GM19468 (cell line): Measurements from ENCODE around the gene MYO1A.
A peak's percentile ranks its signal among the peaks of the same experiment; 100 is the strongest.
"Not testable (repeated sequence)": the region's sequence is repeated elsewhere in the genome, so short reads cannot be mapped to it uniquely, and the experiment has no call there.

Source experiments
- ATAC-seq: cut with Tn5 transposase; IDR thresholded peaks from one replicate; pipeline ENCODE4 v1.9.1; 2021; ENCODE audit warnings: mild to moderate bottlenecking, moderate library complexity, moderate number of reproducible peaks; ENCODE audit not compliant: unreplicated experiment; ENCODE audit errors: extremely low read depth

The MYO1A gene

GRCh38 chr12:57022324-57022723, 27.6 kb downstream of the MYO1A start:
- not testable (repeated sequence) for ATAC-seq

GRCh38 chr12:57019983-57020719, 29.8 kb downstream of the MYO1A start:
- ATAC-seq: no peak

- ATAC-seq: no peak
Observed at GRCh38 chr12:57018906-57019305, 31.0 kb downstream of the MYO1A start.

- not testable (repeated sequence) for ATAC-seq
Observed at GRCh38 chr12:57018353-57018752, 31.6 kb downstream of the MYO1A start.

GRCh38 chr12:57016348-57016747, 33.6 kb downstream of the MYO1A start, which contains the start of gene TAC3:
Gene TAC3, minus strand, starts transcription at chr12:57016529. Its CDS starts 732 bp downstream, at chr12:57015797.
- ATAC-seq: no peak

GRCh38 chr12:57012600-57013465, 37.1 kb downstream of the MYO1A start:
- peak; percentile 39 for ATAC-seq

- no peak for ATAC-seq
Observed at GRCh38 chr12:57011438-57012424, 38.2 kb downstream of the MYO1A start.

- ATAC-seq: no peak
Observed at GRCh38 chr12:57010627-57011247, 39.2 kb downstream of the MYO1A start.

GRCh38 chr12:57009949-57010626, 39.8 kb downstream of the MYO1A start:
- no peak for ATAC-seq

- ATAC-seq: no peak
Observed at GRCh38 chr12:57008178-57008577, 41.8 kb downstream of the MYO1A start.

- ATAC-seq: no peak
Observed at GRCh38 chr12:57006809-57007475, 43.0 kb downstream of the MYO1A start.

GRCh38 chr12:57005980-57006808, 43.7 kb downstream of the MYO1A start, which contains the start of gene ZBTB39:
Gene ZBTB39, minus strand, starts transcription at chr12:57006546. Its CDS starts 1,629 bp downstream, at chr12:57004917.
- ATAC-seq: peak; percentile 45

- no peak for ATAC-seq
Observed at GRCh38 chr12:57004651-57005050, 45.3 kb downstream of the MYO1A start.

- no peak for ATAC-seq
Observed at GRCh38 chr12:57003395-57003794, 46.5 kb downstream of the MYO1A start.

GRCh38 chr12:57001448-57001906, 48.5 kb downstream of the MYO1A start:
- ATAC-seq: no peak

GRCh38 chr12:57000393-57000792, 49.5 kb downstream of the MYO1A start:
- ATAC-seq: no peak

- ATAC-seq: no peak
Observed at GRCh38 chr12:56999456-56999855, 50.5 kb downstream of the MYO1A start.
